NCI-H526 (cell line): ENCODE measurements around the gene PRR16.

Experiments used
- DNase-seq, 2 experiments: peaks; one replicate each; lab custom pipeline; 2025; lab: John Stamatoyannopoulos, UW

PRR16 gene

GRCh38 chr5:120735076-120735475, 271.0 kb downstream of the PRR16 start:
- DNase-seq = no peak
